ENCODE data around the gene PDCD7.
A peak's percentile ranks its signal among the peaks of the same experiment; 100 is the strongest.
"Not testable (repeated sequence)": the region's sequence is repeated elsewhere in the genome, so short reads cannot be mapped to it uniquely, and the experiment has no call there.

Gene PDCD7

DNA sequence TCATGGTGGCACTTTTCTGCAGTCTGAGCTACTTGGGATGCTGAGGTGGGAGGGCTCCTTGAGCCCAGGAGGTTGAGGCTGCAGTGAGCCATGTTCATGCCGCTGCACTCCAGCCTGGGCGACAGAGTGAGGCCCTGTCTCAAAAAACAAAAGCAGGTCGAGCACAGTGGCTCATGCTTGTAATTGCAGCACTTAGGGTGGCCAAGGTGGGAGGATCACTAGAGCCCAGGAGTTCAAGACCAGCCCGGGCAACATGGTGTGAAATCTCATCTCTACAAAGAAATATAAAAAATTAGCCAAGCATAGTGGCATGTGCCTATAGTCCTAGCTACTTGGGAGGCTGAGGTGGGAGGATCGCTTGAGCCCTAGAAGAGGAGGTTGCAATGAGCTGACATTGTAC is 28.6 kb downstream of the PDCD7 start:
- in situ Hi-C loops (cut with HindIII; ENCODE audit: low sequenced_read_pairs) = no loop called here
- no peak for DNase-seq (ENCODE audit: low read depth)
- TF ChIP-seq CTCF (IDR thresholded peaks at IDR 0.05; ENCODE audit: low read depth, low read length, missing control alignments) = no peak
- H3K4me3 ChIP-seq (ENCODE audit: low read depth, low read length) = no peak overlapping the region

DNA sequence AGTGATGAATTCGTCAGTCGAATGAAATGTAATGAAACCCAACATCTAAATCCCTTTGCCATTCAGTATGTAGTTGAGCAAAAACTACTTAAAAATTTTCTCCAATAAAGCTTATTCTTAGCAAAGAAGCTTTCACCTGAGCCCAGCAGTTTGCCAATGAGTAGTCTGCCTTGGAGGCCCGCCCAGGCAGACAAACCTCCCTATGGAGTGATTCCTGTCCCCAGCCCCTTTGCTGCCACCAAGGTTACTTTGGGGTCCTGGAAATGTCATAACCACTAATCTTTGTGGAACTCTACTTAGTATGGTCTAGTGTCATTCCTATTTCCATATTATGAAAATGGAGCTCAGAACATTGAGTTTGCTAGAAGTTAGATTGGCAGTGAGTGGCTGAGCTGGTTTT is 30.7 kb downstream of the PDCD7 start:
- no peak for TF ChIP-seq CTCF (IDR thresholded peaks at IDR 0.05; ENCODE audit: low read depth, low read length, missing control alignments)
- in situ Hi-C loops (cut with HindIII; ENCODE audit: low sequenced_read_pairs) = loop anchor here (5.0 kb wide), 1 partner anchor 59 kb away; no protein-coding TSS in a partner anchor
- DNase-seq (ENCODE audit: low read depth) = no peak

GRCh38 chr15:65101891-65102708 is 31.5 kb downstream of the PDCD7 start:
- TF ChIP-seq CTCF (IDR thresholded peaks at IDR 0.05; ENCODE audit: low read depth, low read length, missing control alignments) = no peak
- no peak for DNase-seq (ENCODE audit: low read depth)
- in situ Hi-C loops (cut with HindIII; ENCODE audit: low sequenced_read_pairs) = loop anchor here (5.0 kb wide), 1 partner anchor 60 kb away; no protein-coding TSS in a partner anchor
- H3K4me3 ChIP-seq (ENCODE audit: low read depth, low read length) = no peak overlapping the region

More for the DNA sequence above, 30.7 kb downstream of the PDCD7 start:
- no peak overlapping the region for H3K4me3 ChIP-seq (ENCODE audit: low read depth, low read length)

DNA sequence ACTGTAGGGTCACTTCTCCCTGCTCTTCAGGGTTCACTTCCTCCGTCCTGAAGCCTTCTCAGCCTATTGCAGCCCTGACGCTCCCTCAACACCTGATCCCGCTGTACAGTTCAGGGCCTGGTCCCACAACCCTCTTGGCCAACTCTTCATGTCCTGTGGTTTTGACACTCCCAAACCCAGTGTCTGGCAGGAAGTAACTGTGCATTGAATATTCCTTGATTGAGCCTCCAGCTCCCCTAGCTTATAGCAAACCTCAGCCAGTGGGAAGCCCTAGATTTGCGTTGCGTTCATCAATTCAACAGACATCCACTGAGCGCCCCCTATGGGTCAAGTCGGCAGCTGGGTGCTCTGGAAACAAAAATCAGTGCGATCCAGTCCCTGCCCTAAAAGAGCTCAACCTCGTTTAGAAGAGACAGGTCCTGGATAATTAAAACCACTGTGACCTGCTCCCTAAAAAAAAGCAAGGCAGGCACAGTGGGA is 32.2 kb downstream of the PDCD7 start:
- TF ChIP-seq CTCF (IDR thresholded peaks at IDR 0.05; ENCODE audit: low read depth, low read length, missing control alignments) = peak; percentile 91
- no peak overlapping the region for H3K4me3 ChIP-seq (ENCODE audit: low read depth, low read length)
- peak; percentile 51 for DNase-seq (ENCODE audit: low read depth)
- in situ Hi-C loops (cut with HindIII; ENCODE audit: low sequenced_read_pairs) = loop anchor here (5.0 kb wide), 1 partner anchor 61 kb away; no protein-coding TSS in a partner anchor

GRCh38 chr15:65100442-65100841 is 33.2 kb downstream of the PDCD7 start:
- in situ Hi-C loops (cut with HindIII; ENCODE audit: low sequenced_read_pairs) = loop anchor here (5.0 kb wide), 1 partner anchor 62 kb away; no protein-coding TSS in a partner anchor
- TF ChIP-seq CTCF (IDR thresholded peaks at IDR 0.05; ENCODE audit: low read depth, low read length, missing control alignments) = no peak
- no peak overlapping the region for H3K4me3 ChIP-seq (ENCODE audit: low read depth, low read length)
- no peak for DNase-seq (ENCODE audit: low read depth)

DNA sequence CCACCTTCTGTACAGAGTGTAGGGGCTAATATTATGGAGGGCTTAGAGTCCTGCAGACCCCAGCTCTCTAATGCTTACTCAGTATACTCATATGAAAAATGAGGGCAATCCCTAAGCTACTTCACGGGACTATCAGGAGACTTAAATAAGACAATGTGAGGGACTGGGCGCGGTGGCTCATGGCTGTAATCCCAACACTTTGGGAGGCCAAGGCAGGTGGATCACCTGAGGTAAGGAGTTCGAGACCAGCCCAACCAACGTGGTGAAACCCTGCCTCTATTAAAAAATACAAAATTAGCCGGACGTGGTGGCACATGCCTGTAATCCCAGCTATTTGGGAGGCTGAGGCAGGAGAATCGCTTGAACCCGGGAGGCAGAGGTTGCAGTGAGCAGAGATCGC is 33.8 kb downstream of the PDCD7 start:
- in situ Hi-C loops (cut with HindIII; ENCODE audit: low sequenced_read_pairs) = loop anchor here (5.0 kb wide), 1 partner anchor 62 kb away; no protein-coding TSS in a partner anchor
- DNase-seq (ENCODE audit: low read depth); H3K4me3 ChIP-seq (ENCODE audit: low read depth, low read length): not testable (repeated sequence)

DNA sequence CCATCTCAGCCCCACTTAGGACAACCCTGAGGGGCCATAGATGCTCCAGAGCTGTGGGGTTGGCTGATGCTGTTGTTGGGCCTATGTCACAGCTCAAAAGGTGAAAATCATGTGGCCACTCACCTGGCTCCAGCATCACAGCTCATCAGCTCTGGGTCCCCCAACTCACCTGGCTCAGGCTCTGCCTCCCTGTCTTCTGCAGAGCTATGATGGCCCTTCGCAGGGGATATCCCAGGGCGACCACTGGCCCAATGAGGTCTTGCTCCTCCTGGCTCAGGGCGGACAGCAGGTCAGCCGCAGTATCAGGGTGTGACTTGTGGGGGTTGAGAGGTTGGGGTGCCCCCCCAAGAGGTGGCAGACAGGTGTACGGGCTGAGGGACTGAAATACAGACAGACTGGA is 34.3 kb downstream of the PDCD7 start:
- in situ Hi-C loops (cut with HindIII; ENCODE audit: low sequenced_read_pairs) = no loop called here
- DNase-seq (ENCODE audit: low read depth) = no peak
- no peak overlapping the region for H3K4me3 ChIP-seq (ENCODE audit: low read depth, low read length)
- TF ChIP-seq CTCF (IDR thresholded peaks at IDR 0.05; ENCODE audit: low read depth, low read length, missing control alignments) = no peak
